RWPE2 (cell line): ENCODE measurements around the gene MRPS25.

Source experiments
- ATAC-seq: fragments of 200-7000 bp; cut with Tn5 transposase; 3 replicates; pipeline ENCODE4 v1.9.1; 2021; ENCODE audit warnings: low read depth
- DNase-seq: peaks from one replicate; pipeline ENCODE4 v3.0.0-alpha.2; 2020; ENCODE audit warnings: low spot score
- H3K27ac ChIP-seq: fragments of 450-650 bp; 2 replicates; pipeline ENCODE4 v1.5.1; 2017; ENCODE audit warnings: mild to moderate bottlenecking; ENCODE audit not compliant: poor library complexity, severe bottlenecking
- H3K27me3 ChIP-seq: fragments of 250-450 bp; sonication (Bioruptor Pico); 2 replicates; pipeline ENCODE4 v1.5.1; 2021; ENCODE audit warnings: mild to moderate bottlenecking, moderate library complexity; ENCODE audit not compliant: insufficient read depth, poor library complexity, severe bottlenecking
- H3K36me3 ChIP-seq: fragments of 250-450 bp; sonication (Bioruptor Pico); 2 replicates; pipeline ENCODE4 v1.5.1; 2020; ENCODE audit warnings: low read depth, mild to moderate bottlenecking, moderate library complexity
- H3K4me1 ChIP-seq: fragments of 250-450 bp; sonication (Bioruptor Pico); 2 replicates; pipeline ENCODE4 v1.5.1; 2021; ENCODE audit warnings: mild to moderate bottlenecking, moderate library complexity; ENCODE audit not compliant: insufficient read depth, poor library complexity, severe bottlenecking
- H3K4me3 ChIP-seq: fragments of 250-450 bp; sonication (Bioruptor Pico); 2 replicates; pipeline ENCODE4 v1.5.1; 2021; ENCODE audit warnings: mild to moderate bottlenecking, moderate library complexity; ENCODE audit not compliant: severe bottlenecking
- H3K9me3 ChIP-seq: fragments of 250-450 bp; sonication (Bioruptor Pico); 2 replicates; pipeline ENCODE4 v1.5.1; 2021; ENCODE audit warnings: mild to moderate bottlenecking, moderate library complexity; ENCODE audit not compliant: severe bottlenecking
- TF ChIP-seq, protein P1 (sequence below): fragments of 450-650 bp; IDR thresholded peaks from one replicate; pipeline ENCODE4 v1.5.1; 2017; ENCODE audit warnings: mild to moderate bottlenecking, moderate library complexity; ENCODE audit not compliant: poor library complexity, severe bottlenecking

The MRPS25 gene

DNA sequence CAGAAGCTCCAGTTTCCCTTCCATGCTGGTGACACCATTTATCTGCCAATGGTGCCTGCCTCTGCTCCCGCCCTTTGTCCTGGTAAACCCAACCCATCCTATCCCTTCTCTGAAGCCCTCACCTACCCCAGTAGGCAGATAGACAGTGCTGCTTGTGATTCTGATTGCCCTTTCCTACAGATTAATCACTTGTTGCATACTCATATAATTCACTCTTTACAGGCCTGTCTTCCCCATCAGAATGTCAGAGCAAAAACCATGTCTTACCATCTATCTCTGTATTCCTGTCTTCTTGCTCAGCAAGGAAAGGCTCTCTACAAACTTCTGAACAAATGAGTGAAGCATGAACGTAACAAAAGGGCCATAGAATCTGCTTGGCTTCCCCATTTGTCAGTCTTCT, 47.9 kb downstream of the MRPS25 start:
- Histone ChIP-seq H3K4me3 (no peak overlapping the region), H3K36me3 (peaks cover 84% of the 10 kb centered on the region), H3K27ac (no peak overlapping the region), H3K9me3 (no peaks in the 10 kb centered on the region), H3K4me1 (no peaks in the 10 kb centered on the region), H3K27me3 (no peaks in the 10 kb centered on the region)
- no peak for DNase-seq
- ATAC-seq = no peak
- TF ChIP-seq, protein P1, sequence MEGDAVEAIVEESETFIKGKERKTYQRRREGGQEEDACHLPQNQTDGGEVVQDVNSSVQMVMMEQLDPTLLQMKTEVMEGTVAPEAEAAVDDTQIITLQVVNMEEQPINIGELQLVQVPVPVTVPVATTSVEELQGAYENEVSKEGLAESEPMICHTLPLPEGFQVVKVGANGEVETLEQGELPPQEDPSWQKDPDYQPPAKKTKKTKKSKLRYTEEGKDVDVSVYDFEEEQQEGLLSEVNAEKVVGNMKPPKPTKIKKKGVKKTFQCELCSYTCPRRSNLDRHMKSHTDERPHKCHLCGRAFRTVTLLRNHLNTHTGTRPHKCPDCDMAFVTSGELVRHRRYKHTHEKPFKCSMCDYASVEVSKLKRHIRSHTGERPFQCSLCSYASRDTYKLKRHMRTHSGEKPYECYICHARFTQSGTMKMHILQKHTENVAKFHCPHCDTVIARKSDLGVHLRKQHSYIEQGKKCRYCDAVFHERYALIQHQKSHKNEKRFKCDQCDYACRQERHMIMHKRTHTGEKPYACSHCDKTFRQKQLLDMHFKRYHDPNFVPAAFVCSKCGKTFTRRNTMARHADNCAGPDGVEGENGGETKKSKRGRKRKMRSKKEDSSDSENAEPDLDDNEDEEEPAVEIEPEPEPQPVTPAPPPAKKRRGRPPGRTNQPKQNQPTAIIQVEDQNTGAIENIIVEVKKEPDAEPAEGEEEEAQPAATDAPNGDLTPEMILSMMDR = no peak

DNA sequence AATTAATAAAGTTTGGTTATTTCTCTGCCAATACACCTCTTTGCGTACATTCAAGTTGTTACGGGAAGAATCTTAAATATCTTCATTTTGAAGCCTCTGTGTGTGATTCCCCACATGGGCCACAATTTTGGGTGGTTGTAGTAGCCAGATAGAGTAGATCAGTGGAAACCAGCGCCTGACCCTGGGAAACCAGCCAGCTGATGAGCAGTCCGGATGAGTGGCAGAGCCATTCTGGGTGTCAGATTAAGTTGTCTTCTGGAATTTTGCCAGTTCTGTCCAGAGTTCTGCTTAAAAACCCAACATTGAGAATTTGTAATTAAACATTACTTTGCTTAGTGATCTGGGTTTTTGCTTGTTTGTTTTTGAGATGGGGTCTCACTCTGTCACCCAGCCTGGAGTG, 49.7 kb downstream of the MRPS25 start:
- Histone ChIP-seq H3K4me3 (no peak overlapping the region), H3K9me3 (no peaks in the 10 kb centered on the region), H3K27ac (no peak overlapping the region), H3K36me3 (peaks cover 72% of the 10 kb centered on the region), H3K27me3 (no peaks in the 10 kb centered on the region), H3K4me1 (peaks cover 8% of the 10 kb centered on the region)
- TF ChIP-seq, protein P1 = no peak
- no peak for ATAC-seq
- DNase-seq = no peak

DNA sequence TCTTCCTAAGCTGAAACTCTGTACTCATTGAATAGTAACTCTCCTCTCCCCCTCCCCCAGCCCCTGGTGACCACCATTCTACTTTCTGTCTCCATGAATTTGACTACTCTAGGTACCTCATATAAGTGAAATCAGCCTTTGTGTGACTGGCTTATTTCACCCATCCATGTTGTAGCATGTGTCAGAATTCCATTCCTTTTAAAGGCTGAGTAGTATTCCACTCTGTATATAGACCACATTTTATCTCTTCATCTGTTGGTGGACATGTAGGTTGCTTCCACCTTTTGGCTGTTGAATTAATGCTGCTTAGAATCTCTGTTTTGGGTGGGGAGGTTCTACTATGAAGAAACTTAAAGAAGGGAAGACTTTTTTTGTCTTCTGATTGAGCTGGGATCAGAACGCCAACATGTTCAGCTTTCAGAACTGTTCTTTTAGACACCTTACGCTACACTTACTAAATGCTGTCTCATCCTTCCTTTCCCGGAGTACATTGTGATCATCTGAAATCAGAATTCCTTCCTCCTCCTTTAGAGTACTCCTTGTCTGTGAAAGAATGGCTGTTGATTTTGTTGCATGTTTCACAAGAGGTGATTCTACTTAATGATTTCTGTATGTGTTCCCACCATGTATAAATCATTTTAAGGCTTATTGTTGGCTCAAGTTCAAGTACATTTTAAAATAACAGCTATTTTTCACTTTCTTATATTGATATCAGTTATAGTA, 50.3 kb downstream of the MRPS25 start:
- Histone ChIP-seq H3K36me3 (peaks cover 65% of the 10 kb centered on the region), H3K27ac (no peak overlapping the region), H3K4me3 (no peak overlapping the region), H3K27me3 (no peaks in the 10 kb centered on the region), H3K9me3 (no peaks in the 10 kb centered on the region), H3K4me1 (peaks cover 14% of the 10 kb centered on the region)
- ATAC-seq (no peak), DNase-seq (no peak)
- TF ChIP-seq, protein P1 = no peak

DNA sequence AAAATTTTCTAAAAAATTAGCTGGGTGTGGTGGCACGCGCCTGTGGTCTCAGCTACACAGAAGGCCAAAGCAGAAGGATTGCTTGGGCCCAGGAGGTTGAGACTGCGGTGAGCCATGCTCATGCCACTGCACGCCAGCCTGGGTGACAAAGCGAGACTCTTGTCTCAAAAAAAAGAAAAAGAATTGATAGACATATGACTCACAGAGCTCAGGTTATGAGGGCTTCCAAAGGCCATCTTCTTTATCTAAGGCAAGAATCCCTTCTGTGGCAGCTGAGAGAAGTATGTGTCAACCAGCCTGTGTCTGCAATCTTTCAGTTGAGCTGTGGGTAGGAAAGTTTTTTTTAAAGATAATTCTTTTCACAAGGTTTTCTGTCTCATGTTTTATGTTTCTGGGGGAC, 53.9 kb downstream of the MRPS25 start:
- ATAC-seq = peak; percentile 59
- Histone ChIP-seq H3K4me1 (peaks cover 14% of the 10 kb centered on the region), H3K27ac (peak overlapping the region; percentile 38), H3K36me3 (peaks cover 40% of the 10 kb centered on the region), H3K27me3 (no peaks in the 10 kb centered on the region), H3K9me3 (no peaks in the 10 kb centered on the region), H3K4me3 (no peak overlapping the region)
- DNase-seq = no peak
- TF ChIP-seq, protein P1 = no peak

DNA sequence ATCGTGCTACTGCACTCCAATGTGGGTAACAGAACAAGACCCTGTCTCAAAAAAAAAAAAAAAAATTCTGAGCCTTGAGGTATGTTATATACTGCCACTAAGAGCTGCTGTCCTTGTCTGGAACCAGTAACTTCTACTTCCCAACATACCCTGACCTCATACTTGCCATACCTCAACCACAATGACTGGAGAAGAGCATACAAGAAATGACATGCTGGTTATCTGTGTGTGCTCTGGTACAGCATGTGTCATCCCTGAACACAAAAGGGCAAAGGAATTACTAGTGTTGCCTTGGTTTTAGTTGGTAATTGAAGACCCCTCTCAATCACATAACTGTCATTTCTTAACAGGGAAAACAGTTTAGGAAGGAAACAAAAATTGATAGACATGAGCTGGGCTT, 54.5 kb downstream of the MRPS25 start:
- TF ChIP-seq, protein P1 = no peak
- H3K36me3 ChIP-seq = peaks cover 38% of the 10 kb centered on the region

More for the DNA sequence above, 54.5 kb downstream of the MRPS25 start:
- ATAC-seq (peak; percentile 83), DNase-seq (no peak)
- H3K27me3 ChIP-seq = no peaks in the 10 kb centered on the region
- H3K4me3 ChIP-seq = no peak overlapping the region
- peak overlapping the region; percentile 38 for H3K27ac ChIP-seq
- no peaks in the 10 kb centered on the region for H3K9me3 ChIP-seq
- peaks cover 14% of the 10 kb centered on the region for H3K4me1 ChIP-seq
